ENCODE measurements around the gene NCAM2.

NCAM2 gene

DNA sequence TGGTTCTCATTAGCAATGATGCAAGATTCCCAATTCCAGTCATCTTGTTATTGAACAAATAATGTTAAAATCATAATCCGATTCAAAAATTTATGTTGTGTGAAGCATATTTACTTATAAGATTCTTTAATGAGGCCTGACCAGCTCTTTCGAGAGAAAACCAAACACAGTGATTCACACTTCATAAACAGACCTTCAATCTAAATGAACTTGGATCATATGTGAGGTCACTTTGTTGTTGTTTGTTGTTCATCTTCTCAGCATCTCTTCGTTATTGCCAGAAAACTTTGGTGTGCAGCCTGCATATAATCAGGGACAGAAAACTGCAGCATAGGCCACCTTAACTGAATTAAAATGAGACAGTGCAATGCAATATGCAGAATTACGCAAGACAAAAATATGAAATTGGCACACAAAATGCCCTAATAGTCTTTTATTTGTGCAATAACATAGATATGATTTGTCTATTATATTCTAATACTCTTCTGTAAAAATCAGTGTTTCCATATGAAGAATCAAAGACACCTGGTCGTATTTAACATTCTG lies 30.1 kb downstream of the NCAM2 start:
- no peak for DNase-seq (ENCODE audit: low read depth, low spot score)

- peak; percentile 66 for DNase-seq (ENCODE audit: low read depth, low spot score)
Observed at GRCh38 chr21:21029164-21029563, 31.0 kb downstream of the NCAM2 start.

- no peak for DNase-seq (ENCODE audit: low read depth, low spot score)
Observed at GRCh38 chr21:21030311-21030710, 32.1 kb downstream of the NCAM2 start.

- DNase-seq (ENCODE audit: low read depth, low spot score) = no peak
Observed at GRCh38 chr21:21034036-21034435, 35.8 kb downstream of the NCAM2 start.

DNA sequence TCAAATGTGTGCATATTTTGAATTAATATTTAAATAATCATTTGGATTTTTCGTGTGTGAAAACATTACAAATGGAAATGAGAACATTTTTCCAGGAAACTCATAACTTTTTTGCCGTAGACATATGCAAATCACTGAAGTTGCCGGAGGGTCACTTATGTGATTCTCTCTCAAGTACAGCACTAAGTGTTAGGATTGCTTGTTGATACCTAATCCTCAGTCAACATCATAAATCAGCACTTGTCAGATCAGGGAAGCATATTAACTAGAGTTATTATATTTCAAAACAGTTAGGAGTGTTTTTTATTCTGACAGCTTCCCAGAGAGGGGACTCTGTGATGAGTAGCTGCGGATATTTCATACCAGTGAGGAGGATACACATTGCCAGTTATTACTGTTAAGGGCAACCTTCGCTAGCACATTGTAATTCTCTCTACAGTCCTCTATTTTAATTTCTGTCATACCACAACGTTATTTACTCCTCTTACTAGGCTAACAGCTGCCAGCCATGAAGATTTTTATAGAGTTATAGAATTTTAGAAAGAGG lies 41.5 kb downstream of the NCAM2 start:
- DNase-seq (ENCODE audit: low read depth, low spot score) = no peak

DNA sequence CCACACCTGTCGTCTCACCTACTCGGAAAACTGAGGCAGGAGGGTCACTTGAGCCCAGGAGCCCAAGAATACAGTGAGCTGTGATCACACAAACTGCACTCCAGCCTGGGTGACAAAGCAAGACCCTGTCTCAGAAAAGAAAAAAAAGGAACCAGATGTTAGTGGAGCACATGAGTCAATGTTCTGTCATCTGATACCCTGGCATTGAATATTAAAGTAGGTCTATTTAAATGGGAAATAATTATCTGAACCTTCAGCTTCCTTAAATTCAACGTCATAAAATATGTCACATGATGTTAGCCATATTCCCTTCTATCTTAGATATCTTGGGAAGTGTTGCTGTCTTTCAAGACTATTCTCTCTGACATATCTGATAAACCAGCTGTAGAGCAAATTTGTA lies 47.3 kb downstream of the NCAM2 start:
- DNase-seq (ENCODE audit: low read depth, low spot score) = peak; percentile 2

DNA sequence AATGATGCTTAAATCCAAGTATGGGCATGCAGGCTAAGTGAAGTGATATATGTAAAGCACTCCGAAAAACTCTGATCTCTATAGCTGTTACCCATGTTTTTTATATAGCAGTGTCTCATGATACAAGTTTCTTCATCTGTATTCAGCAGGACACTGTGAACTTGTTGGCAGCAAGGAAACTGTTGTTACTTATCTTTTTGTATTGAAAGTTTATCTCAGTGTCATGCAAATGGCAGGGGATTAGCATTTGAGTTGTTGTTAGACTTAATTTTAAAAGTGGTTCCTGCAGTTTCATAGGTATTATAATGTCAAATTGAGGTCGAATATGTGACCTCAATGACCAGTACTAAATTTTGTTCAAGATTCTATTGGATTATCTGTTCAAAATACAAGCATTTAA lies 47.9 kb downstream of the NCAM2 start:
- DNase-seq (ENCODE audit: low read depth, low spot score) = peak; percentile 2

- DNase-seq (ENCODE audit: low read depth, low spot score) = no peak
Observed at GRCh38 chr21:21051109-21052055, 53.2 kb downstream of the NCAM2 start.

- DNase-seq (ENCODE audit: low read depth, low spot score) = no peak
Observed at GRCh38 chr21:21052672-21053071, 54.5 kb downstream of the NCAM2 start.

DNA sequence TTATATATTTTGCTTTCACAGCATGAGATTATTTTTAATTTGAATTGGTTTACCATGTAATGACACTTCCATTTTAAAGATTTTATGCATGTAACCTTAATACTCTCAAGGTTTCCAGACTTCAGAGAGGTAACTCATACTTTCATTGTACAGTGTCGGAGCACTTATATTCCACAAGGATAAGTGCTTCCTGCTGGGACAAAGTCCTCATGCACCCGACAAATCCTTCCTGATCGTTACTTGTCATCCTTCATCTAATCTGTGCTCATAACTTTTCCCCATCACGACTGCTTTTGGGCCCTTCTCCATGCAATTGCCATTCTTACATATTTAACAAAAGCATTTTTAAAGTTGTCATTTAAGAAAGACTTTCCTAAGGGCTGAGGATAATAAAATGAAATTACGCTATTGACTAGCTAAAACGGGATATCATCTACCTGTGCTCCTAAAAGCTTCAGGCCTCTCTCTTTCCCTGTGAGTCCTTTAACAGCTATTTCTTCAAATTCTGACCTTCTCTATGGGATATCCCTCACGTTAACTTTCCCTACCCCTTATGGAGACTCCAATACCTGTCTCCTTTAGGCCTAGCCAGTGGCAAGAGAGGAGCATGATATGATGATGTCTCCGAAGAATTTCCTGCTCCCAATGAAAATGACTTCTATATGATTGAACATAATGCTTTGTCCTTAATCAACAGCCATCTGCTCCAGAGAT lies 59.3 kb downstream of the NCAM2 start:
- no peak for DNase-seq (ENCODE audit: low read depth, low spot score)

DNA sequence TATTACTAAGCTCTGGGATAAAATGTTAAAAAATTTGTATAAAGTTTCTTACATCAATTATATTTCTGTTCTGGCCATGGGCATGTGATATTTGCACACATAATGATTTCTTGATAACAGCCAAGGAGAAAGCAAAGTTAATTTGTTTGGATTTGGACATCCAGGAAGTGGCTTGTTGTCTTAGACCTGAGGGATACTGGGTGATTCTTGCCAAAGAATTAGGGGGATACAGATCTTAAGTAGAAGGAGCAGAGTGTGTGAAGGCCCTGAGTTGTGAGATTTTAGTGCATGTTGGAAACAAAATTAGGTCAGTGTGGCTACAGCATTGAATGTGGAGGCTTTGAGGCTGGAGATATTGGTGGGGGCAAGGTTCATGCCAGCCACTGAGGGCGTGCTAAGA lies 65.6 kb downstream of the NCAM2 start:
- DNase-seq (ENCODE audit: low read depth, low spot score) = no peak

- DNase-seq (ENCODE audit: low read depth, low spot score) = no peak
Observed at GRCh38 chr21:21064353-21064752, 66.1 kb downstream of the NCAM2 start.

GRCh38 chr21:21067375-21067774 lies 69.2 kb downstream of the NCAM2 start:
- no peak for DNase-seq (ENCODE audit: low read depth, low spot score)

- DNase-seq (ENCODE audit: low read depth, low spot score) = no peak
Observed at GRCh38 chr21:21074305-21074704, 76.1 kb downstream of the NCAM2 start.

DNA sequence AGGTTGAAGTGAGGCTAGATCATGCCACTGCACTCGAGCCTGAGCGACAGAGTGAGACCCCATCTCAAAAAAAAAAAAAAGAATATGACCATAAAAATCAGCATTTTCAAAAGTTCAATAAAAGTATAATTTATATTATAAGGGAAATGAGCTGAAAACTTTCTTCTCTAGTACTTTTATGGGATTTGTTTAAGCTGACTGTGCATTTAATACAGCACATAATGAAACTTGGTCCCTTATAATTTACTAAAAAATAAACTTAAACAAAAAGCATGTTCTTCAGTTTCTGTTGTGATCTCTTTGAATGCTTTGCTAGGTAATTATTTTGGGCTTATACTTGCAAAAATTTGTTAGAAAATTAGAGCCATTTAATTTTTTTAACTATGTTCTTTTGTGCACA lies 77.8 kb downstream of the NCAM2 start:
- no peak for DNase-seq (ENCODE audit: low read depth, low spot score)

DNA sequence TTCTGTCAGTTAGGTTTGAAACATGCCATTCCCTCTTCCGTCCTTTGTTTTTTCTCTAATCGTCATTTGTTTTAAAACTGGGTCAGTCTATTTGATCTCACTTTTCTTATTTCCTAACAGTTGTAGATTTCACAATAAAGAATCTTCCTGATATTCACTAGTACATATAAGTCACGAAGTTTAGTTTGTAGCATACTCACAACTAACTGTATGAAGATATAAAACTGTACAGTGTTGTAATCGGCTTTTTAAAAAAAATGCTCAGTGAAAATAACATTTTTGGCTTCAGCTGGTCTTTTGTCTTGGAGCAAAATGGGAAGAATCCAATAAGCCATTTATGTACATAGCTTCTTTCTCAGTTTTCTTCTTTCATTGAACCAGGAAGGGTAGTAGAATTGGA lies 78.3 kb downstream of the NCAM2 start:
- no peak for DNase-seq (ENCODE audit: low read depth, low spot score)

GRCh38 chr21:21079646-21080045 lies 81.4 kb downstream of the NCAM2 start:
- DNase-seq (ENCODE audit: low read depth, low spot score) = no peak

- peak; percentile 55 for DNase-seq (ENCODE audit: low read depth, low spot score)
Observed at GRCh38 chr21:21084179-21084578, 86.0 kb downstream of the NCAM2 start.

DNA sequence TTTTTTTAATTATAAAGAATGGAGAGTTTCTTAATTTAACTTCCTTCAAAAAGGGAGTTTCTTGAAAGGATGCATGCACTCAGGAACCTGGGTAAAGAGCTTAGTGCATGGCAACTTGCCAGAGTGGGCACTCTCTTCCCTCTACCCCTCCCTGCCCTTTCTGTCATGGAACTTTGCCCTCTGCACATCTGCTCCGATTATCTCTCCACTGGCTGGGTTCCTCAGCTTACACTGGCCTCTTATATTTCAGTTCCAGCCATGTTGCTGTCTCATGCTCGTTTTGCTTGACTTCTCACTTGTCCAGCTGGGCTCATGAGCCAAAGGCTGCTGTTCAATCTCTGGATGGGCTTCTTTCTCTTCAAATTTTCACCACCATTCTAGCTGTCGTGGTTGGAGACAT lies 87.0 kb downstream of the NCAM2 start:
- no peak for DNase-seq (ENCODE audit: low read depth, low spot score)

DNA sequence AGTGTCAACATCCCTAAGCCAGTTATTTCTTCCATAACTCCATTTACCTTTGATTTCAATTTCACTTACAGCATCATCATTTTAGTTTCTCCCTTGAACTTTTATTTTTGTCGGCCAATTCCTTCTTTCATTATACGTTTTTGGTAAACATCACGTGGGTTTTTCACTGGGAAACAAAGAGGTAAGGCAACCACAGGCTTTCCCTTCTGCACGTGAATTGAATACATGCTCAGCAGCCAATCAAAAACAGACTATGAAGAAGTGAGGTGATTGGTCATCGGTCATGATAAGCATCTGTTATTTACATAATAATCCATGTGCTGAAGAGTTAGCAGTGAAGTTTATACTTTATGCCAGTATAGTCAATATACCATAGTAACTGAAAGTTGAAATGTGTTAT lies 98.7 kb downstream of the NCAM2 start:
- peak; percentile 2 for DNase-seq (ENCODE audit: low read depth, low spot score)

DNA sequence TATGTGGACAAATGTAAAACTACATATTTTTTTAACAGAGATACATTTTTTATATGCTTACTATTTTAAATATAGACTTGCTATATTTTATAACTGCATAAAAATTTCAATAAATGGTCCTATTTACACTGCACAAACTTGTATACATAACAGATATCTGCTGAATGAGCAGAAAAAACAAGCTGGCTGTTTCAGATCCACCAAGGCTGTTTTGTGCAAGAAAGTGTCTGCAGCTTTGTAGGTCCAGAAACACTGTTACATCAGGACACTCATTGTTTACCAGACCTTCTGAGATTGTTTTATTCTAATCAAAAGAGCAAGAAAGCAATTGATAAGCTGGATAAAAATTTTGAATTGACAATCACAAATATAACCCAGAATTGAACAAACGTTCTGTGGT lies 99.3 kb downstream of the NCAM2 start:
- DNase-seq (ENCODE audit: low read depth, low spot score) = no peak

DNA sequence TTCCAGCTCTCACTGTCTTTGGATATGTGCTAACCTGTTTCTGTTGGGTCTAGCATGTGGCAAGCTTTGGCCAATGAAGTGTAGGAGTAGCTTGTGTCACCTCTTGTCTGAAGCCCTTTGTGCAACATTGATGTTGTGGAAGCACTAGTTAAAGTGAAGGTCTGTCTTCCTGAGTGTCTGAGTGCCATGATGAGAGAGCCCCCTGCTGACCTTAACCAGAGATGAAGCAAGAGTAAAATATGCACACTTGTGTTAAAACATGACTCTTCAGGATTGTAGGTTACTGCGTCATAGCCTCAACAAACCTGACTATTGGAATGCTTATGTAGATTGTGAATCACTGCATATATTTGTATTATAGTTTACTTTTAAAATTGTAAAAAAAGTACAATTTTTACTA lies 103.7 kb downstream of the NCAM2 start:
- DNase-seq (ENCODE audit: low read depth, low spot score) = peak; percentile 65
